GM12878 (cell line): ENCODE results near the gene TUFM. TPM values are rescaled to one million over a fixed set of nuclear protein-coding genes. Genes with fewer than 3 reads are reported as not detected.
"Not testable (repeated sequence)": the region's sequence is repeated elsewhere in the genome, so short reads cannot be mapped to it uniquely, and the experiment has no call there.

Experiments
- ATAC-seq: fragments of 200-7000 bp; cut with Tn5 transposase; 3 replicates; pipeline ENCODE4 v1.9.1; 2020; ENCODE audit warnings: mild to moderate bottlenecking, moderate library complexity
- BruUV-seq: library from RNA; stranded (reverse); fragments of 400-500 nt; replicated peaks from 2 replicates; lab custom pipeline; 2021; lab: Mats Ljungman, UMichigan
- CTCF ChIA-PET: fragments of 300-600 bp; sonication (Branson Sonifier 250); formaldehyde crosslinking; extraction: SDS; loops from one replicate; lab custom pipeline; 2021; ENCODE audit warnings: inconsistent platforms; lab: Yijun Ruan, JAX
- POLR2A ChIA-PET: fragments of 350-600 bp; formaldehyde crosslinking; extraction: SDS; loops from one replicate; lab custom pipeline; 2021; ENCODE audit warnings: inconsistent platforms; lab: Charles Lee
- RAD21 ChIA-PET: fragments of 300-600 bp; sonication (Branson Sonifier 250); formaldehyde crosslinking; loops from one replicate; lab custom pipeline; 2023; ENCODE audit warnings: antibody characterized with exemption; ENCODE audit not compliant: unreplicated experiment; lab: Charles Lee
- SMC1A ChIA-PET: fragments of 300-600 bp; sonication (Branson Sonifier 250); formaldehyde crosslinking; loops from one replicate; lab custom pipeline; 2023; ENCODE audit not compliant: unreplicated experiment, uncharacterized antibody; lab: Charles Lee
- DNase-seq: peaks from one replicate; pipeline ENCODE4 v3.0.0-alpha.2; 2011; ENCODE audit warnings: low read depth, low spot score
- FAIRE-seq: peaks from 3 replicates; lab custom pipeline; 2011; peaks lifted over from hg19 to GRCh38; lab: Jason Lieb, UNC
- H2AFZ ChIP-seq: 2 replicates; pipeline ENCODE4 v1.6.0; 2011; ENCODE audit warnings: low read depth, low read length, control low read depth; ENCODE audit not compliant: control insufficient read depth
- H3K27ac ChIP-seq: 2 replicates; pipeline ENCODE4 v1.5.1; 2011; ENCODE audit warnings: control low read depth; ENCODE audit not compliant: control insufficient read depth, insufficient read depth
- H3K27me3 ChIP-seq, 2 experiments: replicated peaks in 1 of 2; 2 replicates each; pipeline versions ENCODE4 v1.6.0 to v1.6.1; 2011; ENCODE audit warnings: low read length in 1 of 2; ENCODE audit not compliant: control insufficient read depth in 2 of 2, insufficient read depth in 2 of 2
- H3K36me3 ChIP-seq, 2 experiments: 2 replicates each; pipeline ENCODE4 v1.5.1; 2011; ENCODE audit warnings: low read length in 1 of 2; ENCODE audit not compliant: control insufficient read depth in 2 of 2, insufficient read depth in 2 of 2
- H3K4me1 ChIP-seq: 2 replicates; pipeline ENCODE4 v1.6.1; 2011; ENCODE audit warnings: mild to moderate bottlenecking, low read length, moderate library complexity, mixed read lengths; ENCODE audit not compliant: control insufficient read depth, insufficient read depth
- H3K4me2 ChIP-seq: 2 replicates; pipeline ENCODE4 v1.6.0; 2011; ENCODE audit warnings: control low read depth; ENCODE audit not compliant: control insufficient read depth, insufficient read depth
- H3K4me3 ChIP-seq: fragments of 200-600 bp; sonication (generic); 2 replicates; pipeline ENCODE4 v1.5.1; 2016
- H3K79me2 ChIP-seq: 2 replicates; pipeline ENCODE4 v1.6.0; 2011; ENCODE audit warnings: low read length; ENCODE audit not compliant: control insufficient read depth, insufficient read depth
- H3K9ac ChIP-seq: 2 replicates; pipeline ENCODE4 v1.8.0; 2011; ENCODE audit warnings: low read length, control low read depth, mixed read lengths; ENCODE audit not compliant: control insufficient read depth, insufficient read depth
- H3K9me3 ChIP-seq: replicated peaks from 3 replicates; pipeline ENCODE4 v1.5.1; 2011; ENCODE audit warnings: mild to moderate bottlenecking, low read length; ENCODE audit not compliant: control insufficient read depth, insufficient read depth
- H4K20me1 ChIP-seq: 2 replicates; pipeline ENCODE4 v1.6.0; 2011; ENCODE audit not compliant: control insufficient read depth, insufficient read depth
- ZNF24 ChIP-seq: fragments of 450-650 bp; IDR thresholded peaks from 2 replicates; pipeline ENCODE4 v1.6.1; 2017; ENCODE audit warnings: antibody characterized with exemption, mild to moderate bottlenecking
- WGBS: methylation state at CpG from one replicate; pipeline ENCODE4 v1.1.6; 2016; ENCODE audit warnings: low lambda C conversion rate; ENCODE audit not compliant: insufficient replicate concordance, insufficient coverage; ENCODE audit errors: missing lambda C conversion rate; 5-methylcytosine and 5-hydroxymethylcytosine counted together
- in situ Hi-C: fragments of 300-500 bp; cut with MboI; formaldehyde crosslinking; loops from 9 replicates; pipeline ENCODE4 v1.14.3; 2018; ENCODE audit warnings: mixed read lengths
- intact Hi-C: fragments of 100-400 bp; cut with micrococcal nuclease; formaldehyde crosslinking; loops from one replicate; pipeline ENCODE4 v1.14.2; 2022; ENCODE audit not compliant: unreplicated experiment
- polyA plus RNA-seq, 11 experiments: library from polyadenylated mRNA; depleted of rRNA in 4 of 11; unstranded in 6 of 11; stranded (reverse) in 5 of 11; fragments of >200 nt; fragmentation: Nextera tagmentation in 4 of 11; fragmentation: Illumina TruSeq in 1 of 11; extraction: Ambion mirVana in 4 of 11; extraction: Trizol in 1 of 11; gene quantifications; 1 replicate in 1 of 11; 2 replicates in 10 of 11; pipeline versions ENCODE4 v1.2.1 to v1.2.3, GENCODE V29; 2011 to 2016; ENCODE audit warnings: inconsistent platforms in 2 of 11, missing spikeins in 2 of 11, low read depth in 1 of 11
- total RNA-seq, 4 experiments: library from RNA; depleted of rRNA in 3 of 4; stranded (reverse); fragments of >200 nt in 3 of 4; fragmentation: Illumina TruSeq in 1 of 4; extraction: Trizol in 1 of 4; gene quantifications; 2 replicates each; pipeline versions ENCODE4 v1.2.1 to v1.2.3, GENCODE V29; 2013 to 2021

Gene TUFM
- total and polyA plus RNA-seq, 10 of the 15 experiments (the other 5 are each of a cell fraction or from before 2014, with no cell fraction given) = 23.4 to 354 (median 182) TPM

- BruUV-seq, ATAC-seq, H3K9me3 ChIP-seq, H3K4me3 ChIP-seq, H2AFZ ChIP-seq, H3K27me3 ChIP-seq, DNase-seq, FAIRE-seq, H4K20me1 ChIP-seq, H3K36me3 ChIP-seq, RAD21 ChIA-PET, H3K27ac ChIP-seq, in situ Hi-C loops, H3K4me1 ChIP-seq, H3K9ac ChIP-seq, H3K4me2 ChIP-seq: not testable (repeated sequence)
- SMC1A ChIA-PET = interaction anchor here (1.1 to 3.1 kb wide), 2 partner anchors 25 to 43 kb away, joined by 3 to 12 read pairs; partner anchors contain the start of gene SH2B1
- POLR2A ChIA-PET = interaction anchor here (2.5 kb wide), 1 partner anchor 103 kb away, joined by 13 read pairs; no protein-coding TSS in a partner anchor
- 95% methylated on average over 13 of the region's 13 CpGs for WGBS
- peaks cover 36% of the 10 kb centered on the region for H3K79me2 ChIP-seq
- CTCF ChIA-PET = interaction anchor here (1.0 to 2.5 kb wide), 3 partner anchors 26 to 157 kb away, joined by 3 to 12 read pairs (median 3); partner anchors contain the start of gene TUFM
- intact Hi-C loops = loop anchor here (5.0 kb wide), 1 partner anchor 127 kb away; no protein-coding TSS in a partner anchor
These were observed 25.6 kb downstream of the TUFM start for GRCh38 chr16:28820546-28820945.

- H3K79me2 ChIP-seq = peaks cover 31% of the 10 kb centered on the region
- DNase-seq = no peak
- ChIA-PET POLR2A (no interaction called here), SMC1A (interaction anchor here (3.1 kb wide), 1 partner anchor 44 kb away, joined by 12 read pairs; the partner anchor contains the start of gene SH2B1), RAD21 (no interaction called here), CTCF (interaction anchor here (1.0 to 2.5 kb wide), 3 partner anchors 27 to 158 kb away, joined by 3 to 12 read pairs (median 3); partner anchors contain the start of gene TUFM)
- intact Hi-C loops (loop anchor here (5.0 kb wide), 1 partner anchor 127 kb away; no protein-coding TSS in a partner anchor), in situ Hi-C loops (no loop called here)
- H2AFZ ChIP-seq = no peak overlapping the region
- no TSS peak for BruUV-seq
- H3K4me1 ChIP-seq = peaks cover 8% of the 10 kb centered on the region; the same call in 1 of the 2 replicates
- H3K4me2 ChIP-seq = no peak overlapping the region
- H3K9me3 ChIP-seq = no peaks in the 10 kb centered on the region; the same call in 2 of the 3 replicates
- FAIRE-seq = no peak
- no peak for ATAC-seq
- H3K9ac ChIP-seq = no peak overlapping the region
- H4K20me1 ChIP-seq = peaks cover 3% of the 10 kb centered on the region; the same call in 1 of the 2 replicates
- no peaks in the 10 kb centered on the region for H3K27me3 ChIP-seq
- no peak overlapping the region for H3K27ac ChIP-seq
- no peak for TF ChIP-seq ZNF24
- H3K36me3 ChIP-seq = no peaks in the 10 kb centered on the region
- no peak overlapping the region for H3K4me3 ChIP-seq
- 97% methylated on average over 5 of the region's 5 CpGs for WGBS
These were observed 26.1 kb downstream of the TUFM start for GRCh38 chr16:28820016-28820415.

DNA sequence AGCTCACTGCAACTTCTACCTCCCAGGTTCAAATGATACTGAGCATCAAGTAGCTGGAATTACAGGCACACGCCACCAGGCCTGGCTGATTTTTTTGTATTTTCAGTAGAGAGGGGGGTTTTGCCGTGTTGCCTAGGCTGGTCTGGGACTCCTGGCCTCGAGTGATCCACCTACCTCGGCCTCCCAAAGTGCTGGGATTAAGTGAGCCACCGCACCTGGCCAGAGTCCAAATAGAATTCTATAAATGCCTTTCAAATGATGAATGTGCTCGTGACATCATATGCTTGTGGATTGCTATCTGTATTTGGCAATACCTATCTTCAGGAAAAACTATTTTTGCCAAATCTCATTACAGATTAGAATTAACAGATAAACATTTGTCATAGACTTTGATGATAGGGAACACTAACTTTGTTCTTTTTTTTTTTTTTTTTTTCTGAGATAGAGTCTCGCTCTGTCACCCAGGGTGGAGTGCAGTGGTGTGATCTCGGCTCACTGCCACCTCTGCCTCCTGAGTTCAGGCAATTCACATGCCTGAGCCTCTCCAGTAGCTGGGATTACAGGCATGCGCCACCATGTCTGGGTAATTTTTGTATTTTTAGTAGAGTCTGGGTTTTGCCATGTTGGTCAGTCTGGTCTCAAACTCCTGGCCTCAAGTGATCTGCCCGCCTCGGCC lies 38.6 kb downstream of the TUFM start:
- H3K79me2 ChIP-seq, SMC1A ChIA-PET, FAIRE-seq: not testable (repeated sequence)

More for the DNA sequence above, 38.6 kb downstream of the TUFM start:
- POLR2A ChIA-PET, RAD21 ChIA-PET, H4K20me1 ChIP-seq, H3K36me3 ChIP-seq, H3K4me3 ChIP-seq, H3K4me1 ChIP-seq, H3K27me3 ChIP-seq, H2AFZ ChIP-seq, CTCF ChIA-PET, H3K9ac ChIP-seq, H3K9me3 ChIP-seq, intact Hi-C loops, ATAC-seq, H3K27ac ChIP-seq, DNase-seq, in situ Hi-C loops, H3K4me2 ChIP-seq, BruUV-seq: not testable (repeated sequence)
- WGBS = no CpG with 5 or more reads among the region's 11 CpGs
